Measurements from ENCODE around the gene CCR6. TPM values are rescaled to one million over a fixed set of nuclear protein-coding genes. Genes with fewer than 3 reads are reported as not detected.

CCR6 gene
- total RNA-seq, 1 experiment from 2014 or later, result not detected

DNA sequence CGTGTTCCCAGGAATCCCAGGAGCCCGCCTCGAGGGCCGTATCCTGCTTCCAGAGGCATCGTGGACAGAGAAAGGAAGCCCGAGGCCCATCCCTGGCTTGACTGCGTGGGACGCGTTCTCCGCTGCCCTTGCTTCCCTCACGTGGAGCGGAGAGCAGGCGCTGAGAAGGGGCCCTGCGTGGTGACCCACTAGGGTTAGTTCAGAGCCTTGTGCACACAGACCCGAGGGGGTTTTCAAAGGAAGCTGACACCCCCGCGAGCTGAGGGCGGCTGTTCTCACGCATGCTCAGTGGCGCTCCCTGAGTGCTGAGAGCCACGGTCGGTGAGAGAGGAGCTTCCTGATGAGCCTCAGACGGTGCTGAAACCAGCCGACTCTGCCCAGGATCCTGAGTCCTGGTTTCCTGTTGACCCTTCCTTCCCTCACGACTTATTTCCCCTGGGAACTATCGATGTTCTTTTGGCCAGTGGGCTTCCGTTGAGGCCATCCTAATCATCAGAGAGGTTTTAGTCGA is 28.9 kb upstream of the CCR6 start:
- H3K27me3 ChIP-seq (ENCODE audit: control insufficient read depth, insufficient read depth, low read length), result no peaks in the 10 kb centered on the region; the same call in 1 of the 2 replicates
- ChIA-PET CTCF (no interaction called here), POLR2A (no interaction called here)
- H3K4me3 ChIP-seq (ENCODE audit: low read depth in 2 of 2, low read length in 2 of 2), result no peak overlapping the region
- no peaks in the 10 kb centered on the region for H3K36me3 ChIP-seq (ENCODE audit: control insufficient read depth, insufficient read depth, low read length)
- TF ChIP-seq POLR2AphosphoS5 (IDR thresholded peaks at IDR 0.05; ENCODE audit: low read depth, low read length) (no peak), TCF7L2 (IDR thresholded peaks at IDR 0.05; ENCODE audit: low read depth, low read length) (no peak), SIN3A (IDR thresholded peaks at IDR 0.05; ENCODE audit: borderline replicate concordance, insufficient read depth, low read depth, low read length) (no peak)
- TF ChIP-seq, protein P1, sequence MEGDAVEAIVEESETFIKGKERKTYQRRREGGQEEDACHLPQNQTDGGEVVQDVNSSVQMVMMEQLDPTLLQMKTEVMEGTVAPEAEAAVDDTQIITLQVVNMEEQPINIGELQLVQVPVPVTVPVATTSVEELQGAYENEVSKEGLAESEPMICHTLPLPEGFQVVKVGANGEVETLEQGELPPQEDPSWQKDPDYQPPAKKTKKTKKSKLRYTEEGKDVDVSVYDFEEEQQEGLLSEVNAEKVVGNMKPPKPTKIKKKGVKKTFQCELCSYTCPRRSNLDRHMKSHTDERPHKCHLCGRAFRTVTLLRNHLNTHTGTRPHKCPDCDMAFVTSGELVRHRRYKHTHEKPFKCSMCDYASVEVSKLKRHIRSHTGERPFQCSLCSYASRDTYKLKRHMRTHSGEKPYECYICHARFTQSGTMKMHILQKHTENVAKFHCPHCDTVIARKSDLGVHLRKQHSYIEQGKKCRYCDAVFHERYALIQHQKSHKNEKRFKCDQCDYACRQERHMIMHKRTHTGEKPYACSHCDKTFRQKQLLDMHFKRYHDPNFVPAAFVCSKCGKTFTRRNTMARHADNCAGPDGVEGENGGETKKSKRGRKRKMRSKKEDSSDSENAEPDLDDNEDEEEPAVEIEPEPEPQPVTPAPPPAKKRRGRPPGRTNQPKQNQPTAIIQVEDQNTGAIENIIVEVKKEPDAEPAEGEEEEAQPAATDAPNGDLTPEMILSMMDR (IDR thresholded peaks at IDR 0.05), result no peak
- TF ChIP-seq, protein P2, sequence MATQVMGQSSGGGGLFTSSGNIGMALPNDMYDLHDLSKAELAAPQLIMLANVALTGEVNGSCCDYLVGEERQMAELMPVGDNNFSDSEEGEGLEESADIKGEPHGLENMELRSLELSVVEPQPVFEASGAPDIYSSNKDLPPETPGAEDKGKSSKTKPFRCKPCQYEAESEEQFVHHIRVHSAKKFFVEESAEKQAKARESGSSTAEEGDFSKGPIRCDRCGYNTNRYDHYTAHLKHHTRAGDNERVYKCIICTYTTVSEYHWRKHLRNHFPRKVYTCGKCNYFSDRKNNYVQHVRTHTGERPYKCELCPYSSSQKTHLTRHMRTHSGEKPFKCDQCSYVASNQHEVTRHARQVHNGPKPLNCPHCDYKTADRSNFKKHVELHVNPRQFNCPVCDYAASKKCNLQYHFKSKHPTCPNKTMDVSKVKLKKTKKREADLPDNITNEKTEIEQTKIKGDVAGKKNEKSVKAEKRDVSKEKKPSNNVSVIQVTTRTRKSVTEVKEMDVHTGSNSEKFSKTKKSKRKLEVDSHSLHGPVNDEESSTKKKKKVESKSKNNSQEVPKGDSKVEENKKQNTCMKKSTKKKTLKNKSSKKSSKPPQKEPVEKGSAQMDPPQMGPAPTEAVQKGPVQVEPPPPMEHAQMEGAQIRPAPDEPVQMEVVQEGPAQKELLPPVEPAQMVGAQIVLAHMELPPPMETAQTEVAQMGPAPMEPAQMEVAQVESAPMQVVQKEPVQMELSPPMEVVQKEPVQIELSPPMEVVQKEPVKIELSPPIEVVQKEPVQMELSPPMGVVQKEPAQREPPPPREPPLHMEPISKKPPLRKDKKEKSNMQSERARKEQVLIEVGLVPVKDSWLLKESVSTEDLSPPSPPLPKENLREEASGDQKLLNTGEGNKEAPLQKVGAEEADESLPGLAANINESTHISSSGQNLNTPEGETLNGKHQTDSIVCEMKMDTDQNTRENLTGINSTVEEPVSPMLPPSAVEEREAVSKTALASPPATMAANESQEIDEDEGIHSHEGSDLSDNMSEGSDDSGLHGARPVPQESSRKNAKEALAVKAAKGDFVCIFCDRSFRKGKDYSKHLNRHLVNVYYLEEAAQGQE (IDR thresholded peaks at IDR 0.05; ENCODE audit: insufficient read depth in 1 of 2, low read depth in 2 of 2, low read length in 1 of 2), result no peak
- H3K27ac ChIP-seq (ENCODE audit: low read length), result no peak overlapping the region
- no peaks in the 10 kb centered on the region for H3K9me3 ChIP-seq (ENCODE audit: control insufficient read depth, insufficient read depth, low read depth, low read length)
- intact Hi-C loops (cut with micrococcal nuclease; ENCODE audit: unreplicated experiment) (no loop called here), in situ Hi-C loops (cut with HindIII; ENCODE audit: low pct_unique_long_range_greater_than_20kb, low sequenced_read_pairs) (no loop called here)
- no TSS peak for BruUV-seq (replicated peaks)
- no peak for DNase-seq (ENCODE audit: low read depth, low spot score)
- H3K4me1 ChIP-seq (ENCODE audit: control insufficient read depth, insufficient read depth, low read length), result no peaks in the 10 kb centered on the region
- ATAC-seq, result no peak

DNA sequence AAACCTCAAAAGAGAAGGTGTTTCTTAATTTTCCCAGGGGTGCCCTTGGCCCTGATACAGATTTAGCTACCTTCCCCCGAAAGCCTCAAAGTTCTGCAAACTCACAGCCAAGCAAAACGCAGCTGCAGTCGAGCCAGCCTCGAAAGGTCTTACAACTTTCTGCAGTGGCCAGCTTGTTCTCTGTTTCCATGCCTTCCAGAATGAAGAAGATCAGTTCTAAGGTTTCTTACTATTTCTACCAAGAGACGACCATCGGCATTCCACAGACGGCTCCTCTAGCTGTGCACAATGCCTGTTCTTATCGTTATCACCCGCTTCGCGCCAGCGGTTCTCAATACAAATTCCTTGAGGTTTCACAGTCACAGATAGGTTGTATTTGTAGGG is 28.5 kb upstream of the CCR6 start:
- Histone ChIP-seq H3K4me1 (ENCODE audit: control insufficient read depth, insufficient read depth, low read length) (no peaks in the 10 kb centered on the region), H3K27ac (ENCODE audit: low read length) (no peak overlapping the region), H3K27me3 (ENCODE audit: control insufficient read depth, insufficient read depth, low read length) (no peaks in the 10 kb centered on the region; the same call in 1 of the 2 replicates), H3K9me3 (ENCODE audit: control insufficient read depth, insufficient read depth, low read depth, low read length) (no peaks in the 10 kb centered on the region), H3K36me3 (ENCODE audit: control insufficient read depth, insufficient read depth, low read length) (no peaks in the 10 kb centered on the region), H3K4me3 (ENCODE audit: low read depth in 2 of 2, low read length in 2 of 2) (no peak overlapping the region)
- POLR2A ChIA-PET, result no interaction called here
- in situ Hi-C loops (cut with HindIII; ENCODE audit: low pct_unique_long_range_greater_than_20kb, low sequenced_read_pairs) (no loop called here), intact Hi-C loops (cut with micrococcal nuclease; ENCODE audit: unreplicated experiment) (no loop called here)
- DNase-seq (ENCODE audit: low read depth, low spot score) (no peak), ATAC-seq (no peak)
- CTCF ChIA-PET, result no interaction called here
- TF ChIP-seq, protein P2 (IDR thresholded peaks at IDR 0.05; ENCODE audit: insufficient read depth in 1 of 2, low read depth in 2 of 2, low read length in 1 of 2), result no peak
- TF ChIP-seq POLR2AphosphoS5 (IDR thresholded peaks at IDR 0.05; ENCODE audit: low read depth, low read length) (no peak), TCF7L2 (IDR thresholded peaks at IDR 0.05; ENCODE audit: low read depth, low read length) (no peak), SIN3A (IDR thresholded peaks at IDR 0.05; ENCODE audit: borderline replicate concordance, insufficient read depth, low read depth, low read length) (no peak)
- TF ChIP-seq, protein P1 (IDR thresholded peaks at IDR 0.05), result no peak
- BruUV-seq (replicated peaks), result no TSS peak
